Skeletal muscle tissue (tissue), 4 donors: ENCODE data around the gene OBI1. TPM values are rescaled to one million over a fixed set of nuclear protein-coding genes. Genes with fewer than 3 reads are reported as not detected.

Source experiments
- H3K27ac ChIP-seq: one replicate; pipeline ENCODE4 v1.7.0; 2013; ENCODE audit warnings: mild to moderate bottlenecking, low read depth, low read length, inconsistent platforms
- H3K27me3 ChIP-seq, 3 donors: one replicate each; pipeline ENCODE4 v1.7.0; 2013; ENCODE audit warnings: low read length in 3 of 3; ENCODE audit not compliant: control insufficient read depth in 3 of 3, insufficient read depth in 3 of 3
- H3K36me3 ChIP-seq, 3 donors: one replicate each; pipeline ENCODE4 v1.7.0; 2013; ENCODE audit warnings: low read length in 3 of 3; ENCODE audit not compliant: control insufficient read depth in 3 of 3, insufficient read depth in 3 of 3
- H3K4me1 ChIP-seq, 3 donors: one replicate each; pipeline ENCODE4 v1.7.0; 2013; ENCODE audit warnings: low read length in 3 of 3, mild to moderate bottlenecking in 3 of 3; ENCODE audit not compliant: control insufficient read depth in 3 of 3, insufficient read depth in 3 of 3
- H3K4me3 ChIP-seq, 3 donors: one replicate each; pipeline ENCODE4 v1.7.0; 2013; ENCODE audit warnings: low read length in 3 of 3
- H3K9ac ChIP-seq, 3 donors: one replicate each; pipeline ENCODE4 v1.7.0; 2013; ENCODE audit warnings: low read length in 3 of 3, mild to moderate bottlenecking in 3 of 3, moderate library complexity in 2 of 3, low read depth in 1 of 3
- H3K9me3 ChIP-seq, 3 donors: one replicate each; pipeline ENCODE4 v1.7.0; 2013; ENCODE audit warnings: low read length in 3 of 3; ENCODE audit not compliant: control insufficient read depth in 3 of 3
- total RNA-seq: library from RNA; depleted of rRNA; stranded (reverse); fragments of >200 nt; gene quantifications from one replicate; pipeline ENCODE4 v1.2.3, GENCODE V29; 2014
- donor health status: Osteomylitis.

Gene OBI1, protein sequence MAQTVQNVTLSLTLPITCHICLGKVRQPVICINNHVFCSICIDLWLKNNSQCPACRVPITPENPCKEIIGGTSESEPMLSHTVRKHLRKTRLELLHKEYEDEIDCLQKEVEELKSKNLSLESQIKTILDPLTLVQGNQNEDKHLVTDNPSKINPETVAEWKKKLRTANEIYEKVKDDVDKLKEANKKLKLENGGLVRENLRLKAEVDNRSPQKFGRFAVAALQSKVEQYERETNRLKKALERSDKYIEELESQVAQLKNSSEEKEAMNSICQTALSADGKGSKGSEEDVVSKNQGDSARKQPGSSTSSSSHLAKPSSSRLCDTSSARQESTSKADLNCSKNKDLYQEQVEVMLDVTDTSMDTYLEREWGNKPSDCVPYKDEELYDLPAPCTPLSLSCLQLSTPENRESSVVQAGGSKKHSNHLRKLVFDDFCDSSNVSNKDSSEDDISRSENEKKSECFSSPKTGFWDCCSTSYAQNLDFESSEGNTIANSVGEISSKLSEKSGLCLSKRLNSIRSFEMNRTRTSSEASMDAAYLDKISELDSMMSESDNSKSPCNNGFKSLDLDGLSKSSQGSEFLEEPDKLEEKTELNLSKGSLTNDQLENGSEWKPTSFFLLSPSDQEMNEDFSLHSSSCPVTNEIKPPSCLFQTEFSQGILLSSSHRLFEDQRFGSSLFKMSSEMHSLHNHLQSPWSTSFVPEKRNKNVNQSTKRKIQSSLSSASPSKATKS
- 13.6 TPM for total RNA-seq

DNA sequence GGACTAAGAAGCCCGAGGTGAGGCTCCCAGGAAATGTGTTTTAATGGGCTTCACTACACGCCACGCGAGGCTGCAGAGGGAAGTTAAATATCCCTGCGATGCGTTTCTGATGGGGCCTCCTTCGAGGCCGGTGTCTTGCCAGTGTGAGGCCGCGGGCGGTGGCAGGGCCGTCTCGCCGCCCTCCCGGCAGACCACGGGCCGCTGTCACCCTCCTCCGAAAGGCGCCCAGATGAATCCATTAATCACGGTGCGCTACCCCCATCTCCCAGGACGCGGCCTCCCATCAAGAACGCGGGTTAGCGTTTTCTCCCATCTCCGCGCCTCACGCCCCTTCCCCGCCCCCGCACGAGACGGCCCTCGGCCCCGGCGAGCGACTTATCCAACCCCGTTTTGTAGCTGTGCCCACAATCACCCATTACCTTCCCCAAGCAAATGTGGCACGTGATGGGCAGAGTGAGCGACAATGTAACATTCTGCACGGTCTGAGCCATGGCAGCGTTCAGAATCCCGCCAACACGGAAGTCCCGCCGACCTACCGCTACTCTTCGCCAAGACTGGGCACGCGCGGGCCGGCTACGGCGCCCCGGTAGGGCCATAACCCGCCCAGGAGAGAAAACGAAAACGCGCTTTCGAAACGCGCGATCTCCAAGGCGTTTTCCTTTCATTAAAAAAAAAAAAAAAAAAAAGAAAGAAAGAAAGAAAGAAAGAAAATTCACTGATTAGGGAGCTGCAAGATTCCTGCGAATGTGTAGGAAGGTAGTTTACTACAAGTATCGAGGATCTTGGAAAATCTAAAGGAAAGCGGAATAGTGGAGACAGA lies at the start of gene OBI1:
TSS of gene OBI1 (minus strand) at position 526 of the 820 bp plus-strand sequence. CDS start at position 491, 35 bp downstream.
- peak within 1 kb of the TSS; percentile 50 for H3K27ac ChIP-seq
- peak within 1 kb of the TSS; percentile 78 to 87 (median 83) for H3K9ac ChIP-seq
- H3K4me1 ChIP-seq = peaks cover 9 to 15% (median 13%) of the 10 kb centered on the region in 3 donors
- H3K27me3 ChIP-seq = no peaks in the 10 kb centered on the region
- H3K4me3 ChIP-seq = peak within 1 kb of the TSS; percentile 90 to 97 (median 97)
- H3K36me3 ChIP-seq = no peaks in the 10 kb centered on the region
- H3K9me3 ChIP-seq = no peaks in the 10 kb centered on the region

DNA sequence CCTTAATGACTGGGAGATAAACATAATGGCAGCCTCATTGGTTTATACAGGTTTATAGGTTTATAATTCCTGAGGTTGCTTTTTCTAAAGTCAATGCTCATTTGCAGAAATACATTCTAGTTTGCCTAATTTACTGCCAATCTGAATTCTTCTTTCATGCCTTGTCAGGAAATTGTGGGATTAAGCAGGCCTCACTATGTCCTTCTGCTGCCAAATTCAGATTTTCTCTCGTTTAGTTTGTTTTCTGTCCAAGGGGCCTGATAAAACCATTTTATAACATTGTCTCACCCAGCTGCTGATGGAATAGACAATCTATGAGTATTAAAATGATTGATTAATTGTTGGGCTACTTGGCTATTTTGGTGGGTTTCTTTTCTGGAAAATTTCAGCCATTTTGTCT lies 42.4 kb upstream of the OBI1 start:
- no peaks in the 10 kb centered on the region for H3K27me3 ChIP-seq
- H3K9me3 ChIP-seq = no peaks in the 10 kb centered on the region

DNA sequence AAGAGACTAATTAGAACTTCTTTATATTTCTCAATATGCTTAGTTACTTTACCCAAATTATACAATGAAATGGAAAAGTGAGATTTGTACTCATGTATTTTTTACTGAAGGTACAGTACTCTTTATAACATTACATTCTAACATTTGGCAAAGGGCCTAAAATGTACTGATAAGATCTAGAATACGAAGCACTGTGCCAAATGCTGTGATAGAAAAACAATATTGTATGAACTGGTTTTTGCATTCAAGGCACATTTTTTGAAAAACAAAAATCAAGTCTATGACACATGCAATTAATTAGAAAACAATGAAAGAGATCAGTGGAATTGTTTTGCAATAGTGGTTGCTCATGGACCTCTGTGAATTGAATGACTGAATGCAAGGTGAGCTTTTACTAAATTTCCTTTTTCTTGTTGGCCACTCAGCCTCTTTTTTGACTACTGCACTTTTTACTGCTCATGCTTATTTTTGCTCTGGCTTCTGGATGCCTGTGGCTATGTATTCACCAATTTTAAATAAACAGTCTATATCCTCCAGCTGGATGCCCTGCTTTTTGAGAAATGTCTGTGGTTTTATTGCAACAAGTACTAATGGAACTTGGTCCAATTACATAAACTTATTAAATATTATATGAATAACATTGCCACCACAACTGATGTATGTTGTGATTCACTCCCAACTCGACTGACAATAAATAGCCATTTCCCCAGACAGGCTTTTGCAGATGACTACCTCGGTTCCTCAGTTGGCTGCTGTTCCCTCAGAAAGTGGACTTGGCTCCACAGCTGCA lies 41.4 kb upstream of the OBI1 start:
- H3K27ac ChIP-seq = no peak overlapping the region

More for the DNA sequence above, 42.4 kb upstream of the OBI1 start:
- H3K4me1 ChIP-seq = no peaks in the 10 kb centered on the region
- no peaks in the 10 kb centered on the region for H3K36me3 ChIP-seq
- no peak overlapping the region for H3K4me3 ChIP-seq
- H3K27ac ChIP-seq = no peak overlapping the region
- no peak overlapping the region for H3K9ac ChIP-seq

DNA sequence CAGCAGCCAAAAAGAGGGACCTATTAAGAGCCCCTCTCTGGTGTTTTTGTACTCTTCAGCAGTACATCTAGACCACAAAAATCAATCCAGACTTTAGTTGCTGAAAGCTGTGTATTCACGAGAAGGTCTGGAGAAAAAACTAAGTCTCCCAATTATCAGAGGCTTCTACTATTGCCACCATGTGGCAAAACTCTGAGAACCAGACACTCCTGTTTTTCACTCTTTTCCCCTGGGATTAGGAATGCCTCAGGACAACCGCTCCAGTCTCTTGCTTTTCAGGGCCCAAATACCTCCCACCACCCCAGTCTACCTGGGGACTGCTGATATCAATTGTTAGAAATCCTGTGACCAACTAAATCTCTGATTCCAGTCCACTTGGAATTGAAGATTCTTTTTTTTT lies 30.1 kb upstream of the OBI1 start:
- no peaks in the 10 kb centered on the region for H3K9me3 ChIP-seq
- H3K36me3 ChIP-seq = no peaks in the 10 kb centered on the region
- H3K4me1 ChIP-seq = no peaks in the 10 kb centered on the region
- H3K27ac ChIP-seq = no peak overlapping the region
- H3K9ac ChIP-seq = no peak overlapping the region
- H3K27me3 ChIP-seq = no peaks in the 10 kb centered on the region
- no peak overlapping the region for H3K4me3 ChIP-seq

More for the DNA sequence above, 41.4 kb upstream of the OBI1 start:
- Histone ChIP-seq H3K4me1 (no peaks in the 10 kb centered on the region), H3K27me3 (no peaks in the 10 kb centered on the region), H3K9me3 (no peaks in the 10 kb centered on the region), H3K36me3 (no peaks in the 10 kb centered on the region), H3K9ac (no peak overlapping the region), H3K4me3 (no peak overlapping the region)

DNA sequence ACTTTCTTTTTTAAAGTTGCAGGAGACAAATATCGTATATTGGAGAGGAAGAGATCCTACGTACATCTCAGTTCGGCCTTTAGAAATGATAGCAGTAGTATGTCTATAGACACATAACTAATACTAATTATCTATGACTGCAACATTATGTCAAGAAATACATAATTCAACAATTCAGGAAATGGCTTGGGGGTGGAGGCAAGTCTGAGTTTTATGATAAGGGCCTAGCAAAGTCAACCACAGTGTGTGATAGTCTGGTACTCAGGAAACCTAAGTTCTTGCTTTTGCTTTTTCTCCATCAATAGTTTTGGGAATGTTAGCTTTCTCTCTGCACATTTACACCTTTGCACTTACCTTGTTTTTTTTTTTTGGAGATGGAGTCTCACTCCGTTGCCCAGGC lies 27.5 kb upstream of the OBI1 start:
- Histone ChIP-seq H3K27me3 (no peaks in the 10 kb centered on the region), H3K4me3 (no peak overlapping the region), H3K4me1 (no peaks in the 10 kb centered on the region), H3K9me3 (no peaks in the 10 kb centered on the region), H3K27ac (no peak overlapping the region), H3K9ac (no peak overlapping the region), H3K36me3 (no peaks in the 10 kb centered on the region)

DNA sequence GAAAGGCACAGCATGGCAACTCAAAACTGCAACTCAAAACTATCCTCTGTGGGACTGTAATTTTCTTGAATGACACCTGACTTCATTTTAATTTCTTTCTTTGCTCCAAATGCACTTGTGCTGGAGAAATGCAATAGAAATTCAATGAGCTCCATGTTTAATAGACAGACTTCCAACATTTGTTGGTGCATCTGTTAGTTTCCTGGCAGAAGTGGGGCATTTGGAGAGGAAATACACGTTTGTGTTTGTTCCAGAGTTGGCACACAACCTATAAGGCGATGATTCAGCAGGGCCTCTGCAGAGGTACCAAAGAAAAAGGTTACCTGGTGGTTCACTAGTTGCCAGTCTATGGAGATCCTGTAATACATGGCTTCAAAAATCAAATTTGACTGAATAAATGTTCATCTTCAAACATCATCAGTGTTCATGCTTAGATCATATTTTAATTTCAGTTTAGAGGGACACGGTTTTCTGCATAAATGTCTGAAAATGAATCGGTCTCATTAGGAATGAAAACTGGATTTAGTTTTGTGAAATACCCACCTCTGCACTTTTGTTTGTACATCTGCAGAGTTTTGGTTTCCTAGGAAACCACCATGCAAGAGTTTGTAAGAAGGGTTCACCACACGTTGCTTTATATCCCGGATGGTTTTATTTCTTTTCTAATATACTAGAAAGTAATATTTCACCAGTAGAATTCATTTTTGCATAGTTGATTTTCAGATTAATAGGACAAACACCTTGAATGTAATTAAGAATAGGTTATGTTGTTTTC lies 21.8 kb upstream of the OBI1 start:
- H3K9ac ChIP-seq = no peak overlapping the region
- H3K4me1 ChIP-seq = no peaks in the 10 kb centered on the region
- no peaks in the 10 kb centered on the region for H3K9me3 ChIP-seq
- H3K4me3 ChIP-seq = no peak overlapping the region
- no peak overlapping the region for H3K27ac ChIP-seq
- no peaks in the 10 kb centered on the region for H3K36me3 ChIP-seq
- no peaks in the 10 kb centered on the region for H3K27me3 ChIP-seq

DNA sequence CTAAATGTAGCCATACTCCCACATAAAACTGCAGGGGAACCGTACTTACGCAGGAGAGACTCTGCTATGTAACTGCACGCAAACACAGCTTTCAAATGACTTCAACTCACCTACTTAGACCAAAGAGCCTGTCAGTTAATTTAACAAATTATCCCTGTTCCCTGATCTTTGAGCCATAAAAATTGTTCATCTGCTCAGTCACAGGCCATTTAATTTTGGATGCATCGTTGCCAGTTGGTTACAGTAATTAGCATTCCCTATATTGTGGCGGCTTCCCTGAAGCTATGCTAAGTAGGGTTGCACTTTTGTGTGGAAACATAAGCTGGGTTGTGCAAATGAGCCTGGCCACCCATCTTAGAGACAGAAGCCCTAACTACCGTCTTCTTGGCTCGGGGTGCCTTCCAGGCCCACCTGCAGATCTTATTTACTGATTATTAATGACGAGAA lies 21.2 kb upstream of the OBI1 start:
- Histone ChIP-seq H3K4me1 (no peaks in the 10 kb centered on the region), H3K9me3 (no peaks in the 10 kb centered on the region), H3K36me3 (no peaks in the 10 kb centered on the region), H3K27me3 (no peaks in the 10 kb centered on the region), H3K9ac (no peak overlapping the region), H3K27ac (no peak overlapping the region), H3K4me3 (no peak overlapping the region)

DNA sequence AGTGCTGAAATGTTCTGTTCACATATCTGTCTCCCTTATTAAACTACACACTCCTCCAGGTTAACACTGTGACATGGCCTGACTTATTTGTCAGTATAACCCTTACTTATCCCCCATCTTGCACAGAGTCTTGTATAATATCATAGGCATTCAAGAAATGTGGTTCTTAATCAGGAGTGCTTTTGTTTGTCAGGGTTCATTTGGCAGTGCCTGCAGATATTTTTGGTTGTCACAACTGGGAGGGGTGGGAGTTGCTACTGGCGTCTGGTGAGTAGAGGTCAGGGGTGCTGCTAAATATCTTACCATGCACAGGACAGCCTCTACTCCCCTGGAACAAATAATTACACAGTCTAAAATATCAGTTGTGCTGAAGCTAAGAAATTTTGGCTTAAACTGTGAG lies 20.4 kb upstream of the OBI1 start:
- Histone ChIP-seq H3K27ac (no peak overlapping the region), H3K4me3 (no peak overlapping the region), H3K9me3 (no peaks in the 10 kb centered on the region), H3K9ac (no peak overlapping the region), H3K4me1 (no peaks in the 10 kb centered on the region), H3K36me3 (no peaks in the 10 kb centered on the region), H3K27me3 (no peaks in the 10 kb centered on the region)

DNA sequence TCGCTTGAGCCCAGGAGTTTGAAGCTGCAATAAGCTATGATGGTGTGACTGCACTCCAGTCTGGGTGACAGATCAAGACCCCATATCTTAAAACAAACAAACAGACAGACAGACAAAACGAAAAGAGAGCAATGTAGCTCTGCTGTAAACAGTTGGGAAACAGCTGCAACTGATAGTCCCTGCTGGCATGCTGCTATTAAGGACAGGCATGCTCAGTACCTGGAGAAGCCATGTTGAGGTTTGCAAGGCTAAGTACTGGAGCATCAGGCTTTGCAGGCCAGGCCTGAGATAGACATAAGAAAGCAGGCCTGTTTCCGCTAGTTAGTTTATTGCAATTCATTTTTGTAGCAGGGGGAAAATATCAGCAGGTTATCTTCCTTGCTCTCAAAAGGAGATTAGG lies 16.2 kb upstream of the OBI1 start:
- peaks cover 0 to 3% (median 0%) of the 10 kb centered on the region in 3 donors for H3K27me3 ChIP-seq
- no peaks in the 10 kb centered on the region for H3K9me3 ChIP-seq
- H3K9ac ChIP-seq = no peak overlapping the region
- no peaks in the 10 kb centered on the region for H3K4me1 ChIP-seq
- H3K27ac ChIP-seq = no peak overlapping the region
- H3K36me3 ChIP-seq = no peaks in the 10 kb centered on the region
- H3K4me3 ChIP-seq = no peak overlapping the region
